ENCODE measurements around the gene SUZ12. TPM values are rescaled to one million over a fixed set of nuclear protein-coding genes. Genes with fewer than 3 reads are reported as not detected.

SUZ12 gene
- total RNA-seq = 8.5 and 13.2 TPM in 2 replicates

GRCh38 chr17:31936615-31937609, at the start of gene SUZ12:
Gene SUZ12, plus strand, starts transcription at chr17:31937007. Its CDS starts 240 bp downstream, at chr17:31937247.

GRCh38 chr17:32006957-32007462, 70.2 kb downstream of the SUZ12 start, which contains the start of gene LRRC37B:
Gene LRRC37B, plus strand, starts transcription at chr17:32007383. Its CDS starts 14,010 bp downstream, at chr17:32021393.

Other genes with a start within 250 kb of the SUZ12 start
- 63.8 and 68.0 TPM in 2 replicates for gene COPRS, start 77.8 kb upstream of the SUZ12 start, total RNA-seq
- 26.5 and 33.3 TPM in 2 replicates for gene UTP6, start 35.3 kb upstream of the SUZ12 start, total RNA-seq
- gene LRRC37B, start 70.4 kb downstream of the SUZ12 start, total RNA-seq = 5.7 and 5.9 TPM in 2 replicates
- 24.9 and 26.1 TPM in 2 replicates for gene RHOT1, start 205.5 kb downstream of the SUZ12 start, total RNA-seq